ENCODE data around the gene TRPM8.
"Not testable (repeated sequence)": the region's sequence is repeated elsewhere in the genome, so short reads cannot be mapped to it uniquely, and the experiment has no call there.

TRPM8 gene

DNA sequence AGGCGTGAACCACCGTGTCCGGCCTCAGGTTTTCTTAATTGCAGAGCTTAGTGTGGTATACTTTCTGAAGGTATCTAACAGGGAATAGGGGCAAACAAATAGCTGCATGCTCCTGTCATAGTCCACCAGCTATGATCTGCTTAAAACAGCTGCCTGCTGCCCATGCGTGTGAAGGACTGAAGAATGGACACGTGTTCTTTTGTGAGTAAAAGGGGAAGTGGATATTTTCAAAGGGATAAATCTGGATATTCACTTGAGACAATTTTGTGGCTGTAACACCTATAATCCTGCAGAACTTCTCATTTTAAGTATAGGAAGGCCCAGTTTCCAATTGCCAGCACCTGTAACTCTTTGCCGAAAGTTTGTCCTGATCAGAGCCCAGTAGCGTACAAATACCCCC lies 44.7 kb downstream of the TRPM8 start:
- H3K4me3 ChIP-seq (replicated peaks; ENCODE audit: low read depth, low read length): no peak overlapping the region
- TF ChIP-seq, protein P1, sequence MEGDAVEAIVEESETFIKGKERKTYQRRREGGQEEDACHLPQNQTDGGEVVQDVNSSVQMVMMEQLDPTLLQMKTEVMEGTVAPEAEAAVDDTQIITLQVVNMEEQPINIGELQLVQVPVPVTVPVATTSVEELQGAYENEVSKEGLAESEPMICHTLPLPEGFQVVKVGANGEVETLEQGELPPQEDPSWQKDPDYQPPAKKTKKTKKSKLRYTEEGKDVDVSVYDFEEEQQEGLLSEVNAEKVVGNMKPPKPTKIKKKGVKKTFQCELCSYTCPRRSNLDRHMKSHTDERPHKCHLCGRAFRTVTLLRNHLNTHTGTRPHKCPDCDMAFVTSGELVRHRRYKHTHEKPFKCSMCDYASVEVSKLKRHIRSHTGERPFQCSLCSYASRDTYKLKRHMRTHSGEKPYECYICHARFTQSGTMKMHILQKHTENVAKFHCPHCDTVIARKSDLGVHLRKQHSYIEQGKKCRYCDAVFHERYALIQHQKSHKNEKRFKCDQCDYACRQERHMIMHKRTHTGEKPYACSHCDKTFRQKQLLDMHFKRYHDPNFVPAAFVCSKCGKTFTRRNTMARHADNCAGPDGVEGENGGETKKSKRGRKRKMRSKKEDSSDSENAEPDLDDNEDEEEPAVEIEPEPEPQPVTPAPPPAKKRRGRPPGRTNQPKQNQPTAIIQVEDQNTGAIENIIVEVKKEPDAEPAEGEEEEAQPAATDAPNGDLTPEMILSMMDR (IDR thresholded peaks at IDR 0.05; ENCODE audit: low read depth, low read length, missing control alignments): no peak
- DNase-seq (ENCODE audit: extremely low read depth, low read depth): no peak

DNA sequence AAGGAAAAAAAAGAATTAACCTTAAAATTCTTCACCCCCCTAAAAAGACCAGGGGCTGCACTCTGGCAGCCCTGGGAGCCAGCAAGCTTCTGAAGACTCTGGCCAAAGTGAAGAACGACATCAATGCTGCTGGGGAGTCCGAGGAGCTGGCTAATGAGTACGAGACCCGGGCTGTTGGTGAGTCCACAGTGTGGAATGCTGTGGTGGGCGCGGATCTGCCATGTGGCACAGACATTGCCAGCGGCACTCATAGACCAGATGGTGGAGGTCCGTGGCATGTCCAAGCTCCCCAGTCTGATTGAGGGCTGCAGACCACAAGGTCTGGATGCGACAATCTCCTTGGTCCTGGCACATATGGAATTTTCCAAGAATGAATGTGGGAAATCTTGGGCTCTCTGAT lies 47.4 kb downstream of the TRPM8 start:
- TF ChIP-seq, protein P1 (IDR thresholded peaks at IDR 0.05; ENCODE audit: low read depth, low read length, missing control alignments): no peak
- DNase-seq (ENCODE audit: extremely low read depth, low read depth): no peak
- no peak overlapping the region for H3K4me3 ChIP-seq (replicated peaks; ENCODE audit: low read depth, low read length)

DNA sequence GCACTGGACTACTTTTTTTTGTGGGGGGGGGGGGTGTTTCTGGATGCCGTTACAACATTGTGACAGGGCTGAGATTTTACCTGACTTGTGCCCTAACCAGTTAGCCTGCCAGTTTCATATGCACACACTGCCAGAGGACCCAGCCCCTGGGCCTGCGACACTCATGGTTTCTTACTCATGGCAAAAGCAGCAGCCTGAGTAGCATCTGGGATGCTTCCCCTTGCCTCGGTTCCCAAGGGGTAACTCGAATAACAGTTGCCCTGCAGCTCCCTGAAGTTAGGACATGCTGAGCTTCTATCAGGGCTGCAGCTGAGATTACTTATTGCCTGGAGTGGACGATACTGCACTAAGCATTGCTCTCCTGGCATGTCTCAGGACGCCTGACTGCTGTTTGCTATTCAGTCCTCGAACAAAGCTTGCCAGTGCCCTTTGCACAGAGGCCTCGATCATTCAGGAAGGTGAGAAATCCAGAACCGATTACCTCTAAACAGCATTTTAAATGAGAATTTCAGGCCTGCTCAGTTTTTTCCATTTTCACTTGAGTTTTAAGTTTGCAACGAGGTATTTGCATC lies 47.9 kb downstream of the TRPM8 start:
- TF ChIP-seq, protein P1 (IDR thresholded peaks at IDR 0.05; ENCODE audit: low read depth, low read length, missing control alignments): no peak
- H3K4me3 ChIP-seq (replicated peaks; ENCODE audit: low read depth, low read length): no peak overlapping the region
- DNase-seq (ENCODE audit: extremely low read depth, low read depth): no peak

DNA sequence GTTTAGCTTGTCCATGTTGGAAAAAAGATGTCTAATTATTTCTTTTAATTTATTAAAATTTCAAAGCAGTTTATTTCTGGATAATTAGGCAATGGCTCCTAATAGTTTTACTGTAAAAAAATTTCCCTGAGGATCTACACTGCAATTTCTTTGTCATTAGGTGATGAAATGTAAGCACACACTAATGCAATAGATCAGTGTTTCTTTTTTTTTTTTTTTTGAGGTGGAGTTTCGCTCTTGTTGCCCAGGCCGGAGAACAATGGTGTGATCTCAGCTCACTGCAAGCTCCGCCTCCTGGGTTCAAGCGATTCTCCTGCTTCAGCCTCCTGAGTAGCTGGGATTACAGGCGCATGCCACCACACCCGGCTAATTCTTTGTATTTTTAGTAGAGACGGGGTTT lies 48.5 kb downstream of the TRPM8 start:
- not testable (repeated sequence) for DNase-seq (ENCODE audit: extremely low read depth, low read depth); H3K4me3 ChIP-seq (replicated peaks; ENCODE audit: low read depth, low read length)

DNA sequence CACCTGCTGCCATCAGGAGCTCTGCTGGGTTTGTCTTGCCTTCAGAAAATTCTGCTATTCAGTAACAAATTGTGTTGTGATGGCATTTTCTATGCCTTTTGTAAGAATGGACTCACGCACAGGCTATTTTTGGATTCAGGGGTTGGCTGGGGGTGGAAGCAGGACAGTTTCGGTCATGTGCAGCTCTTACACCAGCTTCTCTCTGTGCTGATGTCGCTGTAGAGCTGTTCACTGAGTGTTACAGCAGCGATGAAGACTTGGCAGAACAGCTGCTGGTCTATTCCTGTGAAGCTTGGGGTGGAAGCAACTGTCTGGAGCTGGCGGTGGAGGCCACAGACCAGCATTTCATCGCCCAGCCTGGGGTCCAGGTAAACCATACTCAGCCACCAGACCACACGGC lies 49.2 kb downstream of the TRPM8 start:
- DNase-seq (ENCODE audit: extremely low read depth, low read depth): no peak
- no peak overlapping the region for H3K4me3 ChIP-seq (replicated peaks; ENCODE audit: low read depth, low read length)
- TF ChIP-seq, protein P1 (IDR thresholded peaks at IDR 0.05; ENCODE audit: low read depth, low read length, missing control alignments): no peak

DNA sequence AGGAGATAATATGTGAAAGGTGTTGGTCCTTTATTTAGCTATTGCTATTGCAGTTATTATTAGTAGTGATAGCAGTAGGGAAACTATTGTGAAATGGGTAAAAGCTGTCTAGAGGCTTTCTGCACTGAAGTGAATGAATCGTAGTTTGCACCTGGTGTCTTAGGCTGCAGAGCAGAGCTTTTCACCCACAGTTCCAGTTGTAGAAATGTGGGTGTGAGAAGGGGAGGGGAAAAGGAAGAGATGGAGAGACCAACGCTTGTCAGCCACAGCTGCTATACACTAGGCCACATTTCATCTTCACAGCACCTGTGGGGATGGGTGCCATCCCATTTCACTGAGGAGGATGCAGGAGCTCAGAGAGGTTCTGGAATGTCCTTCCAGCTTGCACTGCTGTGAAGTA lies 50.0 kb downstream of the TRPM8 start:
- TF ChIP-seq, protein P1 (IDR thresholded peaks at IDR 0.05; ENCODE audit: low read depth, low read length, missing control alignments): no peak
- no peak overlapping the region for H3K4me3 ChIP-seq (replicated peaks; ENCODE audit: low read depth, low read length)
- no peak for DNase-seq (ENCODE audit: extremely low read depth, low read depth)

DNA sequence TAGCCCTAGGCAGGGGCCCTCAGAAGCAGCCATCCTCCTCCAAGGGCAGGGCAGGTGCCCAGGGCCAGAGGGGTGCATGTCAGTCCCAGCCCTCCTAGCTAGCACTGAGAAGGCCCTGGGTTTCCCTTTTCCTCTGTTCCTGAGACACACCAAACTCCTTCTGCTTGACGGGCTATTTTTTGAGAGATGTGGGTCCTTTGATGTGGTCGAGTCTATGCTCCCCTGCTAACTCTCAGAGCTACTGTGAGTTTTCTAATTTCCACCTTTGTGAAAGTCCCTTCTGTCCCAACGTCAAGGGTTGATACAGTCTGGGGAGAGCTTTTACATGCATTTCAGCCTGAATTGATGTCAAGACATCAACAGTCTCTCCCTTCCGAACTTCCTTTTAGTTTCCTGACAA lies 51.4 kb downstream of the TRPM8 start:
- no peak for DNase-seq (ENCODE audit: extremely low read depth, low read depth)
- TF ChIP-seq, protein P1 (IDR thresholded peaks at IDR 0.05; ENCODE audit: low read depth, low read length, missing control alignments): no peak

DNA sequence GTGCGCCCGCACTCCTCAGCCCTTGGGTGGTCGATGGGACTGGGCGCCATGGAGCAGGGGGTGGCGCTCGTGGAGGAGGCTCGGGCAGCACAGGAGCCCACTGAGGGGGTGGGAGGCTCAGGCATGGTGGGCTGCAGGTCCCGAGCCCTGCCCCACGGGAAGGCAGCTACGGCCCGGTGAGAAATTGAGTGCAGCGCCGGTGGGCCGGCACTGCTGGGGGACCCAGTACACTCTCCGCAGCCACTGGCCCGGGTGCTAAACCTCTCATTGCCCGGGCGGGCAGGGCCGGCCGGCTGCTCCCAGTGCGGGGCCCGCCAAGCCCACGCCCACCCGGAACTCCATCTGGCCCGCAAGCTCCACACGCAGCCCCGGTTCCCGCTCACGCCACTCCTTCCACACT lies 55.3 kb downstream of the TRPM8 start:
- not testable (repeated sequence) for H3K4me3 ChIP-seq (replicated peaks; ENCODE audit: low read depth, low read length); DNase-seq (ENCODE audit: extremely low read depth, low read depth)

More for the DNA sequence above, 51.4 kb downstream of the TRPM8 start:
- H3K4me3 ChIP-seq (replicated peaks; ENCODE audit: low read depth, low read length): no peak overlapping the region
